Parathyroid adenoma (tissue), 2 donors: ENCODE results near the gene MAN2A1.

Experiments
- H2AFZ ChIP-seq: fragments of 300-600 bp; sonication (generic); one replicate; pipeline ENCODE4 v1.7.0; 2017; ENCODE audit warnings: antibody characterized with exemption, mild to moderate bottlenecking
- H3K27ac ChIP-seq: fragments of 300-600 bp; sonication (generic); one replicate; pipeline ENCODE4 v1.7.0; 2017
- H3K27me3 ChIP-seq: fragments of 300-600 bp; sonication (generic); one replicate; pipeline ENCODE4 v1.7.0; 2017; ENCODE audit warnings: low read length; ENCODE audit not compliant: control insufficient read depth, insufficient read depth
- H3K36me3 ChIP-seq: fragments of 300-600 bp; sonication (generic); one replicate; pipeline ENCODE4 v1.7.0; 2017; ENCODE audit warnings: low read length; ENCODE audit not compliant: control insufficient read depth, insufficient read depth
- H3K4me1 ChIP-seq: fragments of 300-600 bp; sonication (generic); one replicate; pipeline ENCODE4 v1.7.0; 2017; ENCODE audit warnings: control low read depth
- H3K4me2 ChIP-seq: fragments of 300-600 bp; sonication (generic); one replicate; pipeline ENCODE4 v1.7.0; 2017; ENCODE audit warnings: low read length
- H3K4me3 ChIP-seq: fragments of 300-600 bp; sonication (generic); one replicate; pipeline ENCODE4 v1.7.0; 2017; ENCODE audit warnings: low read depth, low read length
- H3K79me2 ChIP-seq: fragments of 300-600 bp; sonication (generic); one replicate; pipeline ENCODE4 v1.7.0; 2017; ENCODE audit warnings: control low read depth
- H3K9ac ChIP-seq: fragments of 300-600 bp; sonication (generic); one replicate; pipeline ENCODE4 v1.7.0; 2017; ENCODE audit warnings: mild to moderate bottlenecking
- H3K9me3 ChIP-seq: fragments of 300-600 bp; sonication (generic); one replicate; pipeline ENCODE4 v1.7.0; 2017; ENCODE audit warnings: low read length; ENCODE audit not compliant: control insufficient read depth
- CTCF ChIP-seq: fragments of 300-600 bp; sonication (generic); IDR thresholded peaks from one replicate; pipeline ENCODE4 v1.7.0; 2017; ENCODE audit warnings: antibody characterized with exemption, mild to moderate bottlenecking
- donor health status: primary hyperparathyroidism.

Gene MAN2A1

GRCh38 chr5:109739741-109740728 is 50.3 kb downstream of the MAN2A1 start:
- Histone ChIP-seq H3K4me3 (no peak overlapping the region), H3K36me3 (no peaks in the 10 kb centered on the region), H3K4me1 (peaks cover 32% of the 10 kb centered on the region), H3K27ac (peak overlapping the region; percentile 73), H3K9ac (no peak overlapping the region), H3K4me2 (no peak overlapping the region), H3K27me3 (no peaks in the 10 kb centered on the region), H3K9me3 (no peaks in the 10 kb centered on the region), H3K79me2 (peaks cover 2% of the 10 kb centered on the region), H2AFZ (peak overlapping the region; percentile 61)
- no peak for TF ChIP-seq CTCF

DNA sequence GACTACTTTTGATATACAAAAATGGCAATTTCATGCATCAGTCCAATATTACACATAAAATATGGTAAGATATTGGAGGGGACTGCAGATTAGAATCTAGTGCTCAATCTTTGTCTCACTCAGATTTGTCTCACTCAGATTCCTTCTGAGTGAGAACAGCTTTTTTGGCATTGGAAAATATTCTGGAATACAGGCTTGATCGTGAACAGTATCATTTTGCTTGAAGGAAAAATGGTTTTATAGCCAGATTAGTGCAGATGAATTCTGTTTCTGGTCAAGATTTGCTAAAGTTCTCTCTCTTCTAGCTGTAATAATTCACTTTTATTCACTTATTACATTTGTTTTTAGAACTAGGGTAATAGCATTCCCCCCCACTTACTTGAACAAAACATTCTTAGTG is 51.2 kb downstream of the MAN2A1 start:
- Histone ChIP-seq H3K79me2 (peaks cover 2% of the 10 kb centered on the region), H3K9me3 (no peaks in the 10 kb centered on the region), H3K4me3 (no peak overlapping the region), H3K9ac (no peak overlapping the region), H3K27me3 (no peaks in the 10 kb centered on the region), H3K4me2 (no peak overlapping the region), H2AFZ (peak overlapping the region; percentile 61), H3K27ac (peak overlapping the region; percentile 73), H3K4me1 (peaks cover 32% of the 10 kb centered on the region), H3K36me3 (no peaks in the 10 kb centered on the region)
- TF ChIP-seq CTCF, result no peak

GRCh38 chr5:109741390-109741789 is 51.7 kb downstream of the MAN2A1 start:
- Histone ChIP-seq H3K4me3 (no peak overlapping the region), H3K36me3 (no peaks in the 10 kb centered on the region), H3K79me2 (peaks cover 2% of the 10 kb centered on the region), H2AFZ (no peak overlapping the region), H3K4me1 (peaks cover 32% of the 10 kb centered on the region), H3K27me3 (no peaks in the 10 kb centered on the region), H3K4me2 (no peak overlapping the region), H3K27ac (no peak overlapping the region), H3K9ac (no peak overlapping the region), H3K9me3 (no peaks in the 10 kb centered on the region)
- no peak for TF ChIP-seq CTCF

- peaks cover 32% of the 10 kb centered on the region for H3K4me1 ChIP-seq
- no peaks in the 10 kb centered on the region for H3K27me3 ChIP-seq
- H3K27ac ChIP-seq, result no peak overlapping the region
- H3K36me3 ChIP-seq, result no peaks in the 10 kb centered on the region
- H3K9ac ChIP-seq, result no peak overlapping the region
- H3K9me3 ChIP-seq, result no peaks in the 10 kb centered on the region
- no peak overlapping the region for H3K4me3 ChIP-seq
- H3K79me2 ChIP-seq, result no peaks in the 10 kb centered on the region
- no peak for TF ChIP-seq CTCF
- no peak overlapping the region for H3K4me2 ChIP-seq
- no peak overlapping the region for H2AFZ ChIP-seq
These were observed 53.4 kb downstream of the MAN2A1 start for GRCh38 chr5:109743041-109743531.
